AG04450 (cell line): Measurements from ENCODE around the gene PTCHD1. TPM values are rescaled to one million over a fixed set of nuclear protein-coding genes. Genes with fewer than 3 reads are reported as not detected.

Experiments
- CTCF ChIA-PET: fragments of 300-600, 350-600 bp; formaldehyde crosslinking; extraction: SDS; loops from one replicate; lab custom pipeline; 2022; ENCODE audit warnings: antibody characterized with exemption, inconsistent platforms; lab: Charles Lee
- POLR2A ChIA-PET: fragments of 350-600 bp; formaldehyde crosslinking; extraction: SDS; loops from one replicate; lab custom pipeline; 2021; ENCODE audit warnings: antibody characterized with exemption, inconsistent platforms; lab: Yijun Ruan, JAX
- DNase-seq: peaks from one replicate; pipeline ENCODE4 v3.0.0-alpha.2; 2011; ENCODE audit warnings: low read depth, low spot score
- H3K27ac ChIP-seq: one replicate; pipeline ENCODE4 v1.5.1; 2012; ENCODE audit warnings: low read depth, low read length, control low read depth
- H3K27me3 ChIP-seq: one replicate; pipeline ENCODE4 v1.6.0; 2012; ENCODE audit warnings: low read length; ENCODE audit not compliant: control insufficient read depth, insufficient read depth
- H3K4me3 ChIP-seq: 2 replicates; pipeline ENCODE4 v1.5.1; 2011; ENCODE audit warnings: mild to moderate bottlenecking, low read depth, low read length, control low read depth
- H3K9me3 ChIP-seq: 2 replicates; pipeline ENCODE4 v1.5.1; 2012; ENCODE audit warnings: low read length; ENCODE audit not compliant: control insufficient read depth, insufficient read depth
- CTCF ChIP-seq: IDR thresholded peaks from 2 replicates; pipeline ENCODE4 v1.5.1; 2011; ENCODE audit warnings: low read depth, low read length, control low read depth, inconsistent platforms
- polyA plus RNA-seq: library from polyadenylated mRNA; depleted of rRNA; stranded (reverse); fragments of >200 nt; gene quantifications from 2 replicates; pipeline ENCODE4 v1.2.3, GENCODE V29; 2011

The PTCHD1 gene
- polyA plus RNA-seq, 1 experiment = not detected

DNA sequence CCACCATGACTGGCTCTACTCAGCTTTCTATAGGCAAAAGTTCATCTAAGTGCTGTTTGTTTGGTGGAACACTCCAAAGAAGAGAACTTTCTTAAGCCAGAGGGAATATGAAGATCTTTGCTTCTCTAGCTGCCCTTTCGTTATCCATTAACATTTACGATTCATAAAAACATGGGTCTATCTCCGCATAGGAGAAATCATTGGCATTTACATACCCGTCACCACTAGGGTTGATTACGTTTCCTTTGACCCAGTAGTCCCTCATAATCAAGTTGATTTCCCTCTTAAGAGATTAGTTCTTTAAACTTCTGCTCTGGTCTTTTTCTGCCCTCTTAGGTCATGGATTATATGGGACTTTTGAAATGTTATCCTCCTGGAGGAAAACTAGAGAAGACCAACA lies 57.5 kb downstream of the PTCHD1 start:
- CTCF ChIA-PET = no interaction called here
- TF ChIP-seq CTCF = no peak

DNA sequence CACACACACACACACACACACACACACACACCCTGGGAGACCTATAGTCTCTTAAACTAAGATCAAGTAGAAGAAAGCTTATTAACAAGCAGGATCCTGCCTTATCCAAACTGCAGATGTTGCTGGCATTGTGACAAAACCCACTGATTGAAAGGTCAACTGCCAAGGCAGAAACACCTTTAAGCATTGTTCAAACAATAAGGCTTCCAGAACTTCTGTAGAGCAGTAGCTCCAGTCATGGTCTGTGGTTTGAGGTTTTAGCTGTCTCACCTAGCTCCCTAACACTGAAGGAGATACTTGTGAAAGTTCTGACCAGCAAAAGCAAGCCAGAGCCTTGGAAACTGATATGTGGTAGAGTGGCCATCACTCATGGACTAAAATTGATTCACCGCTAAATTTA lies 59.8 kb downstream of the PTCHD1 start:
- no peaks in the 10 kb centered on the region for H3K27me3 ChIP-seq
- ChIA-PET CTCF (no interaction called here), POLR2A (no interaction called here)
- no peaks in the 10 kb centered on the region for H3K9me3 ChIP-seq
- no peak overlapping the region for H3K4me3 ChIP-seq
- TF ChIP-seq CTCF = no peak
- no peak overlapping the region for H3K27ac ChIP-seq
- no peak for DNase-seq

More for the DNA sequence above, 57.5 kb downstream of the PTCHD1 start:
- no peak overlapping the region for H3K4me3 ChIP-seq
- POLR2A ChIA-PET = no interaction called here
- H3K27ac ChIP-seq = no peak overlapping the region
- no peak for DNase-seq
- H3K27me3 ChIP-seq = no peaks in the 10 kb centered on the region
- H3K9me3 ChIP-seq = no peaks in the 10 kb centered on the region

DNA sequence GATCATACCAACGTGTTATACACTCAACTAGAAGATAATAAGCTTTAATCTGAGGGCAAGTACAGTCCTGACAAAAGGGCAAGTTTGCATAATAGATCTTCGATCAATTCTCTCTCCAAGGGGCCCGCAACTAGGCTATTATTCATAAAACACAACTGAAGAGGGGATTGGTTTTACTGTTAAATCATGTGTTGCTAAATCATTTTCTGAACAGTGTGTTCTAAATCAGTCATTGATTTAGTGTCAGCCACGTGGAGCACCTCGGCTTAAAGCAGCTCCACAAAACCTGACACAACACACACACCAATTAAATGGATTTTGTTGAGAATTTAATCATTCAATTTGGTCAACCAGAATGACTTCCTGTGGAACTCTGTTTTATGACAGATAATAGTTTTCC lies 61.6 kb downstream of the PTCHD1 start:
- no peak overlapping the region for H3K27ac ChIP-seq
- H3K9me3 ChIP-seq = no peaks in the 10 kb centered on the region
- POLR2A ChIA-PET = no interaction called here
- DNase-seq = no peak
- TF ChIP-seq CTCF = no peak
- no peaks in the 10 kb centered on the region for H3K27me3 ChIP-seq
- CTCF ChIA-PET = no interaction called here
- no peak overlapping the region for H3K4me3 ChIP-seq

- no peak for DNase-seq
- Histone ChIP-seq H3K9me3 (no peaks in the 10 kb centered on the region), H3K4me3 (no peak overlapping the region), H3K27ac (no peak overlapping the region), H3K27me3 (no peaks in the 10 kb centered on the region)
- TF ChIP-seq CTCF = no peak
- ChIA-PET POLR2A (no interaction called here), CTCF (no interaction called here)
Measured at GRCh38 chrX:23398570-23398969, 63.9 kb downstream of the PTCHD1 start.

DNA sequence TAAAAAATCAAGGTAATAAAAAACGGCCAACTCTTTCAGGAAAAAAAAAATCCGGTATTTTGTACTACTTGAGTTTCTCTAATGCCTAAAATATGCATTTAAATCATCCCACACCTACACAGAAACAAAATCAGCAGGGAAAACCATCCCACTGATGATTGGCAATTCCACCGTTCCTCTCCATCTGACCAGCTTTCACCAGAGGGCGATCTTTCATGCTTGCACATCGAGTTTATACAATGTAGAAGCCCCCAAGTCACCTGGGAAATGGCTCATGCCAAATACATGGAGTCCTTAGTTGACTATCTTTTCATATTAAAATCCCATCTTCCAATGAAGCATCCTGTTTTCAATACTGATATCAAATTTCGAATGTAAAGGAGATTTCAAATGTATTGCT lies 69.2 kb downstream of the PTCHD1 start:
- no peak overlapping the region for H3K27ac ChIP-seq
- no peak for DNase-seq
- ChIA-PET CTCF (no interaction called here), POLR2A (no interaction called here)
- H3K4me3 ChIP-seq = no peak overlapping the region
- H3K9me3 ChIP-seq = no peaks in the 10 kb centered on the region
- TF ChIP-seq CTCF = no peak
- H3K27me3 ChIP-seq = no peaks in the 10 kb centered on the region
